ENCODE measurements around the gene CLMN. TPM values are rescaled to one million over a fixed set of nuclear protein-coding genes. Genes with fewer than 3 reads are reported as not detected.

CLMN gene
- total RNA-seq, 1 experiment from 2014 or later: 33.4 TPM

DNA sequence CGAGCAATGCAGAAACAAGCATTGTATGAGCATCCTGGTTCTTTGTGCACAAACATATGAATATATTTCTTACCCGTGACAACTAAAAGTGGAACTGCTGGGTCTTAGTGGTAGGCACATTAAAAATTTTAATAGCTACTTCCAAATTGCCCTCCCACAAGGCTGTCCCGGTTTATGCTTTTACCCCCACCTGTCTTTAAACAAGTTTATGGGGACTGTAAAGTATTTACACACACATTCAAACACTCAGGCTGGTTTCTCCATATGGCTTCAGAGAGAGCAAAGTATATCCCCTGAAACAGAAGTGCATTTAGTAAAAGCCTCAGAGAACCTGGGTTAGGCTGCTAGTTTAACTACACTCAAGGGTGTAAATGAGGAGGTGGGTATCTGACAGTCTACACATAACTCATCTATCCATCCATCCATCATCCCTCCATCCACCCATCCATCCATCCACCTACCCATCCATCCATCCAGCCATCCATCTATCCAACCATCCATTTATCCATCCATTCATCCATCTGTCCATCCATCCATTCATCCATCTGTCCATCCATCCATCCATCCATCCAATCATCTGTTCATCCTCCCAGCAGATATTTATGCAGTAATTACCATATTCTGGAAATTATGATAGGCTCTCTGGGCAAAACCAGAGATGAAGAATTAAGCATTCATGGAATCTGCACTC is 86.7 kb downstream of the CLMN start:
- H3K79me2 ChIP-seq (ENCODE audit: insufficient read depth, low read length): no peaks in the 10 kb centered on the region

DNA sequence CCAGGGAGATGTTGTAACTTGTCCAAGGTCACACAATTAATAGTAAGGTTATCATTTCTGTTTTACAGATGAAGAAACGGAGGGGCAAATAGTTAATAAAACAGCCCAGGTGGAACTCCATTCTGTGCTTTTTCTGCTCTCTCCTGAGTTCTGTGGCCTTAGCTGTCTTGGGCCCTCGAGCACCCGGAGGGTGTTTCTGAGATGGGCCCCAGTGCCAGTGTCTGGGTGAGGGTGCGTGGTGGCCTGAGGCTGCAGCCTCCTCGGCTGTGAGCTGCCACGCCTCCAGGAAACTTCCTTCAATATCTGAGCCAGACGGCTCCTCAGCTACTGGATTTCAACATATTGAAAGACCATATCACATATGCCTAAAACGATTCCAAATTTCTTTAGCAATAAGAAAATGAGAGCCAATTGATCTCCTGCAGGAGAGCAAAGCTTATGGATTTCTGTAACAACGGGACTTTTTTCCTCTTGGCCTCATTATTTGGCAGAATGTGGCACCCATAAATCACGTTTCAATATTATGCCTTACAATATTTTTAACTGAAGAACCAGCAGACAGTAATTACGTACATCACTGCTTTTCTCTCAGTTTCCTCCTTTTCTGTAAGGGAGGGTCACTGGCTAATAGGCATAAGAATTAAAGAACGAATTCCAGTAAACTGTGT is 87.6 kb downstream of the CLMN start:
- H2AFZ ChIP-seq (ENCODE audit: low read depth, low read length, poor library complexity, severe bottlenecking): no peak overlapping the region
- H3K4me2 ChIP-seq (ENCODE audit: low read length): no peak overlapping the region
- H3K9me2 ChIP-seq (ENCODE audit: insufficient read depth): no peaks in the 10 kb centered on the region
- no peak overlapping the region for H3K9ac ChIP-seq (ENCODE audit: low read length)
- H3K36me3 ChIP-seq (ENCODE audit: control insufficient read depth in 1 of 2, insufficient read depth in 2 of 2, low read length in 2 of 2): no peaks in the 10 kb centered on the region
- intact Hi-C loops (cut with micrococcal nuclease): no loop called here
- H3K9me3 ChIP-seq (ENCODE audit: control insufficient read depth in 1 of 2, insufficient read depth in 1 of 2, low read depth in 1 of 2, low read length in 2 of 2): no peaks in the 10 kb centered on the region
- no peak overlapping the region for H3K27ac ChIP-seq (ENCODE audit: low read depth, low read length)
- DNase-seq (ENCODE audit: low read depth, low spot score): no peak
- POLR2A ChIA-PET: no interaction called here
- no peak overlapping the region for H3K4me3 ChIP-seq (replicated peaks in 1 of 2; ENCODE audit: low read depth in 1 of 2, low read length in 2 of 2)
- CTCF ChIA-PET: no interaction called here
- no peaks in the 10 kb centered on the region for H3K27me3 ChIP-seq (ENCODE audit: insufficient read depth, low read length)
- H3K4me1 ChIP-seq (ENCODE audit: control insufficient read depth in 1 of 2, insufficient read depth in 2 of 2, low read length in 2 of 2): no peaks in the 10 kb centered on the region; a peak in 1 of 4 replicates
- ATAC-seq: no peak
- no peaks in the 10 kb centered on the region for H4K20me1 ChIP-seq (ENCODE audit: insufficient read depth)
- H3K79me2 ChIP-seq (ENCODE audit: insufficient read depth, low read length): no peaks in the 10 kb centered on the region
- BruUV-seq (replicated peaks): no TSS peak
- RAD21 ChIA-PET (ENCODE audit: low non-redundant PET in 1 of 2, low total read pairs in 2 of 2, uncharacterized antibody in 2 of 2, unreplicated experiment in 2 of 2): no interaction called here
- TF ChIP-seq POLR2AphosphoS5 (IDR thresholded peaks at IDR 0.05; ENCODE audit: low read depth, low read length): no peak
- no peak for TF ChIP-seq RAD21 (IDR thresholded peaks at IDR 0.05; ENCODE audit: low read depth)
- TF ChIP-seq YY1 (IDR thresholded peaks at IDR 0.05; ENCODE audit: extremely low read depth, insufficient replicate concordance, low read depth, low read length): no peak
- TF ChIP-seq, protein P1, sequence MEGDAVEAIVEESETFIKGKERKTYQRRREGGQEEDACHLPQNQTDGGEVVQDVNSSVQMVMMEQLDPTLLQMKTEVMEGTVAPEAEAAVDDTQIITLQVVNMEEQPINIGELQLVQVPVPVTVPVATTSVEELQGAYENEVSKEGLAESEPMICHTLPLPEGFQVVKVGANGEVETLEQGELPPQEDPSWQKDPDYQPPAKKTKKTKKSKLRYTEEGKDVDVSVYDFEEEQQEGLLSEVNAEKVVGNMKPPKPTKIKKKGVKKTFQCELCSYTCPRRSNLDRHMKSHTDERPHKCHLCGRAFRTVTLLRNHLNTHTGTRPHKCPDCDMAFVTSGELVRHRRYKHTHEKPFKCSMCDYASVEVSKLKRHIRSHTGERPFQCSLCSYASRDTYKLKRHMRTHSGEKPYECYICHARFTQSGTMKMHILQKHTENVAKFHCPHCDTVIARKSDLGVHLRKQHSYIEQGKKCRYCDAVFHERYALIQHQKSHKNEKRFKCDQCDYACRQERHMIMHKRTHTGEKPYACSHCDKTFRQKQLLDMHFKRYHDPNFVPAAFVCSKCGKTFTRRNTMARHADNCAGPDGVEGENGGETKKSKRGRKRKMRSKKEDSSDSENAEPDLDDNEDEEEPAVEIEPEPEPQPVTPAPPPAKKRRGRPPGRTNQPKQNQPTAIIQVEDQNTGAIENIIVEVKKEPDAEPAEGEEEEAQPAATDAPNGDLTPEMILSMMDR (IDR thresholded peaks at IDR 0.05 in 2 of 3, conservative IDR thresholded peaks at IDR 0.05 in 1 of 3; ENCODE audit: borderline replicate concordance in 1 of 3, insufficient read depth in 1 of 3, low read depth in 2 of 3, low read length in 2 of 3): no peak
- no peak for TF ChIP-seq POLR2A (IDR thresholded peaks at IDR 0.05; ENCODE audit: borderline replicate concordance, extremely low read depth, insufficient read depth, insufficient read length)
- TF ChIP-seq SP1 (IDR thresholded peaks at IDR 0.05; ENCODE audit: low read depth): no peak
- TF ChIP-seq, protein P2, sequence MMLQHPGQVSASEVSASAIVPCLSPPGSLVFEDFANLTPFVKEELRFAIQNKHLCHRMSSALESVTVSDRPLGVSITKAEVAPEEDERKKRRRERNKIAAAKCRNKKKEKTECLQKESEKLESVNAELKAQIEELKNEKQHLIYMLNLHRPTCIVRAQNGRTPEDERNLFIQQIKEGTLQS (IDR thresholded peaks at IDR 0.05): no peak
- TF ChIP-seq EZH2 (IDR thresholded peaks at IDR 0.05): no peak
- TF ChIP-seq SIN3A (IDR thresholded peaks at IDR 0.05; ENCODE audit: low read depth): no peak
- no peak for TF ChIP-seq ELF1 (IDR thresholded peaks at IDR 0.05; ENCODE audit: borderline replicate concordance, low read depth)
- TF ChIP-seq SRF (IDR thresholded peaks at IDR 0.05; ENCODE audit: low read depth): no peak

More for the DNA sequence above, 86.7 kb downstream of the CLMN start:
- BruUV-seq (replicated peaks): no TSS peak
- RAD21 ChIA-PET (ENCODE audit: low non-redundant PET in 1 of 2, low total read pairs in 2 of 2, uncharacterized antibody in 2 of 2, unreplicated experiment in 2 of 2): no interaction called here
- DNase-seq (ENCODE audit: low read depth, low spot score): no peak
- no peak overlapping the region for H3K9ac ChIP-seq (ENCODE audit: low read length)
- no peaks in the 10 kb centered on the region for H4K20me1 ChIP-seq (ENCODE audit: insufficient read depth)
- no peaks in the 10 kb centered on the region; a peak in 1 of 4 replicates for H3K4me1 ChIP-seq (ENCODE audit: control insufficient read depth in 1 of 2, insufficient read depth in 2 of 2, low read length in 2 of 2)
- H3K4me2 ChIP-seq (ENCODE audit: low read length): no peak overlapping the region
- H3K9me2 ChIP-seq (ENCODE audit: insufficient read depth): no peaks in the 10 kb centered on the region
- no peaks in the 10 kb centered on the region for H3K36me3 ChIP-seq (ENCODE audit: control insufficient read depth in 1 of 2, insufficient read depth in 2 of 2, low read length in 2 of 2)
- H3K9me3 ChIP-seq (ENCODE audit: control insufficient read depth in 1 of 2, insufficient read depth in 1 of 2, low read depth in 1 of 2, low read length in 2 of 2): no peaks in the 10 kb centered on the region
- intact Hi-C loops (cut with micrococcal nuclease): no loop called here
- H3K4me3 ChIP-seq (replicated peaks in 1 of 2; ENCODE audit: low read depth in 1 of 2, low read length in 2 of 2): no peak overlapping the region
- H3K27ac ChIP-seq (ENCODE audit: low read depth, low read length): no peak overlapping the region
- no peak for ATAC-seq
- POLR2A ChIA-PET: no interaction called here
- no peaks in the 10 kb centered on the region for H3K27me3 ChIP-seq (ENCODE audit: insufficient read depth, low read length)
- TF ChIP-seq ZNF274 (IDR thresholded peaks at IDR 0.05; ENCODE audit: low read depth, low read length) (no peak), SRF (IDR thresholded peaks at IDR 0.05; ENCODE audit: low read depth) (no peak), FOSL1 (IDR thresholded peaks at IDR 0.05; ENCODE audit: low read depth) (no peak), SP1 (IDR thresholded peaks at IDR 0.05; ENCODE audit: low read depth) (no peak), ELF1 (IDR thresholded peaks at IDR 0.05; ENCODE audit: borderline replicate concordance, low read depth) (no peak), EZH2phosphoT487 (IDR thresholded peaks at IDR 0.05; ENCODE audit: borderline replicate concordance) (no peak), POLR2AphosphoS5 (IDR thresholded peaks at IDR 0.05; ENCODE audit: low read depth, low read length) (no peak), JUND (IDR thresholded peaks at IDR 0.05) (no peak), RAD21 (IDR thresholded peaks at IDR 0.05; ENCODE audit: low read depth) (no peak), CBX3 (IDR thresholded peaks at IDR 0.05; ENCODE audit: low read depth) (no peak)
- TF ChIP-seq, protein P2 (IDR thresholded peaks at IDR 0.05): no peak
- CTCF ChIA-PET: no interaction called here
- H2AFZ ChIP-seq (ENCODE audit: low read depth, low read length, poor library complexity, severe bottlenecking): no peak overlapping the region
